ENCODE measurements around the gene SPATS2.

GRCh38 chr12:49483619-49484018, 116.4 kb downstream of the SPATS2 start:
- TF ChIP-seq CTCF (IDR thresholded peaks at IDR 0.05) (no peak), POLR2AphosphoS5 (IDR thresholded peaks at IDR 0.05; ENCODE audit: low read depth, low read length) (no peak)

Data from Panc1 (cell line).